GM12878 (cell line): ENCODE measurements around the gene ITGAL. TPM values are rescaled to one million over a fixed set of nuclear protein-coding genes. Genes with fewer than 3 reads are reported as not detected.
A peak's percentile ranks its signal among the peaks of the same experiment; 100 is the strongest.

Experiments
- ATAC-seq: fragments of 200-7000 bp; cut with Tn5 transposase; 3 replicates; pipeline ENCODE4 v1.9.1; 2020; ENCODE audit warnings: mild to moderate bottlenecking, moderate library complexity
- BruUV-seq: library from RNA; stranded (reverse); fragments of 400-500 nt; replicated peaks from 2 replicates; lab custom pipeline; 2021; lab: Mats Ljungman, UMichigan
- CTCF ChIA-PET: fragments of 300-600 bp; sonication (Branson Sonifier 250); formaldehyde crosslinking; extraction: SDS; loops from one replicate; lab custom pipeline; 2021; ENCODE audit warnings: inconsistent platforms; lab: Yijun Ruan, JAX
- POLR2A ChIA-PET: fragments of 350-600 bp; formaldehyde crosslinking; extraction: SDS; loops from one replicate; lab custom pipeline; 2021; ENCODE audit warnings: inconsistent platforms; lab: Charles Lee
- RAD21 ChIA-PET: fragments of 300-600 bp; sonication (Branson Sonifier 250); formaldehyde crosslinking; loops from one replicate; lab custom pipeline; 2023; ENCODE audit warnings: antibody characterized with exemption; ENCODE audit not compliant: unreplicated experiment; lab: Charles Lee
- SMC1A ChIA-PET: fragments of 300-600 bp; sonication (Branson Sonifier 250); formaldehyde crosslinking; loops from one replicate; lab custom pipeline; 2023; ENCODE audit not compliant: unreplicated experiment, uncharacterized antibody; lab: Charles Lee
- DNase-seq: peaks from one replicate; pipeline ENCODE4 v3.0.0-alpha.2; 2011; ENCODE audit warnings: low read depth, low spot score
- FAIRE-seq: peaks from 3 replicates; lab custom pipeline; 2011; peaks lifted over from hg19 to GRCh38; lab: Jason Lieb, UNC
- H2AFZ ChIP-seq: 2 replicates; pipeline ENCODE4 v1.6.0; 2011; ENCODE audit warnings: low read depth, low read length, control low read depth; ENCODE audit not compliant: control insufficient read depth
- H3K27ac ChIP-seq: 2 replicates; pipeline ENCODE4 v1.5.1; 2011; ENCODE audit warnings: control low read depth; ENCODE audit not compliant: control insufficient read depth, insufficient read depth
- H3K27me3 ChIP-seq, 2 experiments: replicated peaks in 1 of 2; 2 replicates each; pipeline versions ENCODE4 v1.6.0 to v1.6.1; 2011; ENCODE audit warnings: low read length in 1 of 2; ENCODE audit not compliant: control insufficient read depth in 2 of 2, insufficient read depth in 2 of 2
- H3K36me3 ChIP-seq, 2 experiments: 2 replicates each; pipeline ENCODE4 v1.5.1; 2011; ENCODE audit warnings: low read length in 1 of 2; ENCODE audit not compliant: control insufficient read depth in 2 of 2, insufficient read depth in 2 of 2
- H3K4me1 ChIP-seq: 2 replicates; pipeline ENCODE4 v1.6.1; 2011; ENCODE audit warnings: mild to moderate bottlenecking, low read length, moderate library complexity, mixed read lengths; ENCODE audit not compliant: control insufficient read depth, insufficient read depth
- H3K4me2 ChIP-seq: 2 replicates; pipeline ENCODE4 v1.6.0; 2011; ENCODE audit warnings: control low read depth; ENCODE audit not compliant: control insufficient read depth, insufficient read depth
- H3K4me3 ChIP-seq: fragments of 200-600 bp; sonication (generic); 2 replicates; pipeline ENCODE4 v1.5.1; 2016
- H3K79me2 ChIP-seq: 2 replicates; pipeline ENCODE4 v1.6.0; 2011; ENCODE audit warnings: low read length; ENCODE audit not compliant: control insufficient read depth, insufficient read depth
- H3K9ac ChIP-seq: 2 replicates; pipeline ENCODE4 v1.8.0; 2011; ENCODE audit warnings: low read length, control low read depth, mixed read lengths; ENCODE audit not compliant: control insufficient read depth, insufficient read depth
- H3K9me3 ChIP-seq: replicated peaks from 3 replicates; pipeline ENCODE4 v1.5.1; 2011; ENCODE audit warnings: mild to moderate bottlenecking, low read length; ENCODE audit not compliant: control insufficient read depth, insufficient read depth
- H4K20me1 ChIP-seq: 2 replicates; pipeline ENCODE4 v1.6.0; 2011; ENCODE audit not compliant: control insufficient read depth, insufficient read depth
- GABPA ChIP-seq: IDR thresholded peaks from 2 replicates; pipeline ENCODE4 v1.6.1; 2014; ENCODE audit warnings: antibody characterized with exemption, low read depth, mild to moderate bottlenecking, inconsistent platforms
- MLLT1 ChIP-seq: fragments of 450-650 bp; IDR thresholded peaks from 2 replicates; pipeline ENCODE4 v1.6.1; 2016; ENCODE audit warnings: mild to moderate bottlenecking
- MTA3 ChIP-seq: IDR thresholded peaks from 2 replicates; pipeline ENCODE4 v1.6.1; 2012; ENCODE audit warnings: low read length, inconsistent platforms, borderline replicate concordance
- SREBF2 ChIP-seq: IDR thresholded peaks from 2 replicates; pipeline ENCODE4 v1.6.1; 2012; ENCODE audit warnings: mild to moderate bottlenecking, low read length
- STAT3 ChIP-seq: IDR thresholded peaks from 2 replicates; pipeline ENCODE4 v1.6.1; 2011; ENCODE audit warnings: low read depth, low read length, improper control_type of control experiment
- WGBS: methylation state at CpG from one replicate; pipeline ENCODE4 v1.1.6; 2016; ENCODE audit warnings: low lambda C conversion rate; ENCODE audit not compliant: insufficient replicate concordance, insufficient coverage; ENCODE audit errors: missing lambda C conversion rate; 5-methylcytosine and 5-hydroxymethylcytosine counted together
- in situ Hi-C: fragments of 300-500 bp; cut with MboI; formaldehyde crosslinking; loops from 9 replicates; pipeline ENCODE4 v1.14.3; 2018; ENCODE audit warnings: mixed read lengths
- intact Hi-C: fragments of 100-400 bp; cut with micrococcal nuclease; formaldehyde crosslinking; loops from one replicate; pipeline ENCODE4 v1.14.2; 2022; ENCODE audit not compliant: unreplicated experiment
- polyA plus RNA-seq, 11 experiments: library from polyadenylated mRNA; depleted of rRNA in 4 of 11; unstranded in 6 of 11; stranded (reverse) in 5 of 11; fragments of >200 nt; fragmentation: Nextera tagmentation in 4 of 11; fragmentation: Illumina TruSeq in 1 of 11; extraction: Ambion mirVana in 4 of 11; extraction: Trizol in 1 of 11; gene quantifications; 1 replicate in 1 of 11; 2 replicates in 10 of 11; pipeline versions ENCODE4 v1.2.1 to v1.2.3, GENCODE V29; 2011 to 2016; ENCODE audit warnings: inconsistent platforms in 2 of 11, missing spikeins in 2 of 11, low read depth in 1 of 11
- total RNA-seq, 4 experiments: library from RNA; depleted of rRNA in 3 of 4; stranded (reverse); fragments of >200 nt in 3 of 4; fragmentation: Illumina TruSeq in 1 of 4; extraction: Trizol in 1 of 4; gene quantifications; 2 replicates each; pipeline versions ENCODE4 v1.2.1 to v1.2.3, GENCODE V29; 2013 to 2021

ITGAL gene
- total and polyA plus RNA-seq, 10 of the 15 experiments (the other 5 are each of a cell fraction or from before 2014, with no cell fraction given) = 10.7 to 170 (median 96.9) TPM

- RAD21 ChIA-PET = interaction anchor here (0.6 to 3.9 kb wide), 58 partner anchors 10 to 612 kb away, joined by 3 to 129 read pairs (median 4); partner anchors contain the start of genes ALDOA, CORO1A, ITGAL and PRR14
- POLR2A ChIA-PET = interaction anchor here (0.6 to 2.0 kb wide), 33 partner anchors 9 to 338 kb away, joined by 3 to 23 read pairs (median 4); partner anchors contain the start of genes FBRS, ITGAL, TBX6 and ZNF688
- Histone ChIP-seq H3K4me3 (peak overlapping the region; percentile 93), H3K27me3 (no peaks in the 10 kb centered on the region), H2AFZ (peak overlapping the region; percentile 94), H3K9ac (peak overlapping the region; percentile 90), H3K4me2 (peak overlapping the region; percentile 96), H3K4me1 (peaks cover 13% of the 10 kb centered on the region), H3K79me2 (peaks cover 21% of the 10 kb centered on the region), H3K27ac (peak overlapping the region; percentile 80)
- intact Hi-C loops = no loop called here
- no TSS peak for BruUV-seq
- DNase-seq (no peak), FAIRE-seq (no peak)
- in situ Hi-C loops = no loop called here
- CTCF ChIA-PET = interaction anchor here (0.6 to 5.0 kb wide), 61 partner anchors 10 to 339 kb away, joined by 3 to 89 read pairs (median 6); partner anchors contain the start of genes FBRS, ITGAL, SEPHS2 and TBC1D10B
- TF ChIP-seq GABPA (0 out of 2 replicates have a peak, but pooled peaks have one; percentile 8), MTA3 (0 out of 2 replicates have a peak, but pooled peaks have one; percentile 23), SREBF2 (no peak), MLLT1 (0 out of 2 replicates have a peak, but pooled peaks have one; percentile 11), STAT3 (no peak)
- TF ChIP-seq, all 136 proteins: peak for 3
- H4K20me1 ChIP-seq = no peaks in the 10 kb centered on the region
- H3K9me3 ChIP-seq = no peaks in the 10 kb centered on the region
- SMC1A ChIA-PET = interaction anchor here (0.6 to 6.1 kb wide), 45 partner anchors 9 to 337 kb away, joined by 3 to 64 read pairs (median 5); partner anchors contain the start of genes ITGAL, TBX6, ZNF48 and ZNF689
- peak; percentile 48 for ATAC-seq
- WGBS = under 1% methylated on average over 11 of the region's 11 CpGs
- H3K36me3 ChIP-seq = peaks cover 0 to 5% of the 10 kb centered on the region in 2 experiments; a peak in 3 of 4 replicates
These were observed 43.2 kb upstream of the ITGAL start for GRCh38 chr16:30429418-30429677.
